G401 (cell line): Measurements from ENCODE around the gene HIF3A. TPM values are rescaled to one million over a fixed set of nuclear protein-coding genes. Genes with fewer than 3 reads are reported as not detected.
"Not testable (repeated sequence)": the region's sequence is repeated elsewhere in the genome, so short reads cannot be mapped to it uniquely, and the experiment has no call there.

Experiments used
- DNase-seq: peaks from one replicate; pipeline ENCODE4 v3.0.0-alpha.2; 2015; ENCODE audit warnings: low spot score
- in situ Hi-C: cut with HindIII; loops from 2 replicates; pipeline ENCODE4 v1.10.0; 2016; ENCODE audit warnings: low sequenced_read_pairs, mixed read lengths
- total RNA-seq: library from RNA; depleted of rRNA; stranded (reverse); fragments of >200 nt; shearing (Covaris generic); gene quantifications from 2 replicates; pipeline ENCODE4 v1.2.3, GENCODE V29; 2014; rRNA removed

HIF3A gene
- total RNA-seq, result not detected in 2 replicates

- in situ Hi-C loops, result no loop called here
- peak; percentile 24 for DNase-seq
Observed at GRCh38 chr19:46296722-46297461, at the start of gene HIF3A. TSS of gene HIF3A (plus strand) at chr19:46297042. CDS start at chr19:46297077, 35 bp downstream.

DNA sequence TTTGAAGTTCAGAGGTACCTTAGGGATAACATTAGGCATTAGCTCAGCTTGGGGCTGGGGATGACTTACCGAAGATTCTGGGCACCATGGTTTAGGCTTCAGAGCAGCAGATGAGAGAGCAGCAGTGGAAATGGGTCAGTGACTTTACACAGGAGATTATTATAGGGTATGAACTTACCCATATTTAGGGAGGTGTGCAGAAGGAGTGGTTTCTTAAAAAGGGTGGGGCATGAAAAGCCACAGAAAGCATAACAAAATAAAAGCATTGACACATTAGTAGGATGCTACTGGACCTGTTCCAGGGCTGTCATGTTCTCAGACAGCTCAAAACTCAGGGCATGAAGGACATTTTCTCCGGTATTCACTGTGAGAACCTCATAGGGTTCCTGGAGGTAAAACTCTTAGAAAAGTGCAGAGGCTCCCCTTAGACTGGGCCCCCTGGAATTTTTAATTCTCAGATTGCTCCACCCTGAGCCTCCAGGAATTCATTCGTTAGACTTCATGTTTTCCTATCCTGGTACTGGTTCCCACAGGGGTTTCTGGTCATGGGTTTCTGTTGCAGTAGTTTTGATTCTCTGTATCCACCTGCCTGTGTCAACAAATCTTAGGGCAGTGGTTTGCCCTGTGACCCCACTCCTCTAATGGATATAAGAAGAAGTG lies 46.6 kb upstream of the HIF3A start:
- in situ Hi-C loops, result no loop called here

DNA sequence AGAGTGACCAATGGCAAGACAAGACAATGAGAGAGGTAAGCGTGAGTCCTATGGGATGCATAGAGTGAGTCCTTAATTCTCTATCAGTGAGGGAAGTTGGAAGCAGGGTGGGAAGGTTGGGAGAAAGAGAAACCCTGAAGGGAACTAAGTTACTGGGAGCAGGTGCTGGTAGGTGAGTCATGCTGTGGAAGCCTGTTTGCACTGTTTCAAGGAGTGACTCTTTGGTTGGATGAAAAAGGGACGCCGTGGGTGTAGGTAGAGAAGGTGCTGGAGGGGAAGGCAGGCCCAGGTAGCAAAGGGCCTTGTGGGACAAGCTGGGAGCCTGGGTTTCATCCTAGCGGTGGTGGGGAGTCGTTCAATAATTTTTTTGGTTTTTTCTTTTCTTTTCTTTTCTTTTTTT lies 45.4 kb upstream of the HIF3A start:
- no peak for DNase-seq
- in situ Hi-C loops, result no loop called here

More for the DNA sequence above, 46.6 kb upstream of the HIF3A start:
- DNase-seq, result no peak

GRCh38 chr19:46254776-46255175 lies 42.1 kb upstream of the HIF3A start:
- in situ Hi-C loops, result no loop called here
- DNase-seq, result no peak

DNA sequence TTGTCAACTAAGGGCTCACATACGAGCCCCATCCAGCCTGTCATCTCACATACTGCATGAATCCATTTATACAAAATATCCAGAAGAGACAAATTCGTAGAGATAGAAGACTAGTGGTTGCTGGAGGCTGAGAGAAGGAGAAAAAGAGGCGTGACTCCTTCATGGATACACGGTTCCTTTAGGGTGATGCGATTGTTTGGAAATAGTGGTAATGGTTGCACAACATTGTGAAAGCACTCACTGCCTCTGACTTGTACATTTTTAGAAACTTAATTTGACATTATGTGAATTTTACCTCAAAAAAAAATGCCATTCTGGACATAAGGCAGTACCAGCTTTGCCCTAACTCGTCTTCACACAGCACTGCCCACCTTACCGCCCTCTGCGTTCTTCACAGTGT lies 40.0 kb upstream of the HIF3A start:
- DNase-seq, result no peak
- in situ Hi-C loops, result no loop called here

DNA sequence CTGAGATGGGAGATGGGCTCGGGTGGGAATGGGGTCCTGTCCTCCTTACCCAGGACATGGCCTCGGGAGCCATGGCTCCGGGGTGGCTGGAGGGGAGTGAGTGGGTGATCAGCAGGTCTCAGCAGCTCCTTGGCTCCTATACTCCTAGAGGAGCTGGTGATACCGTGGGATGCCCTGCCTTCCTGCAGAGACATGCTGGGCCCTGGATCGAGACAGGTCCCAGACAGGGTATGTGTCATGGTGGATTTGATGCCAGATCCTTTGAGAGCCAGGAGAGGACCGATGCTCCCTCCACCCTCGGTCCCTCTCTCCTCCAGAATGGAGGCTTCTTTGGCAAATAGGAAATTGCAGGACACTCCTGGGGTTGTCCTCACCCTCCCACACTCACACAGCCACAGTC lies 35.3 kb upstream of the HIF3A start:
- in situ Hi-C loops, DNase-seq: not testable (repeated sequence)

DNA sequence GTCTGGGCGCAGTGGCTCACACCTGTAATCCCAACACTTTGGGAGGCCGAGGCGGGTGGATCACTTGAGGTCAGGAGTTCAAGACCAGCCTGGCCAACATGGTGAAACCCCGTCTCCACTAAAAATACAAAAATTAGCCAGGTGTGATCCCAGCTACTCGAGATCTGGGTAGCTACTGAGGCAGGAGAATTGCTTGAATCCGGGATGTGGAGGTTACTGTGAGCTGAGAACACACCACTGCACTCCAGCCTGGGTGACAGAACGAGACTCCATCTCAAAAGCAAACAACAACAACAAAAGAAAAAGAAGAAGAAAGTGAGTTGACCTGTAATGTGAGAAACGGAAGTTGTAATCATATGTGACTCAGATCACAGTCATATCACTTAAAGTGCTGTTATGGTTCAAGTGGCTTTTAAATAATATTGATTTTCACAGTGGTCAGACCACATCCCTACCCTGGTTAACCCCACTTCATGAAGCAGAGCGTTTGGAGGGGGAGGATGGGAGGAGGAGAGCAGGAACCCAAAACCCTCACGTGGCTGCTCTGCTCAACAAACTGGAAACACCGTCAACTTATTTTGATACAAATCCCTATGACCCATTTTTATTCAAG lies 34.1 kb upstream of the HIF3A start:
- in situ Hi-C loops, DNase-seq: not testable (repeated sequence)

DNA sequence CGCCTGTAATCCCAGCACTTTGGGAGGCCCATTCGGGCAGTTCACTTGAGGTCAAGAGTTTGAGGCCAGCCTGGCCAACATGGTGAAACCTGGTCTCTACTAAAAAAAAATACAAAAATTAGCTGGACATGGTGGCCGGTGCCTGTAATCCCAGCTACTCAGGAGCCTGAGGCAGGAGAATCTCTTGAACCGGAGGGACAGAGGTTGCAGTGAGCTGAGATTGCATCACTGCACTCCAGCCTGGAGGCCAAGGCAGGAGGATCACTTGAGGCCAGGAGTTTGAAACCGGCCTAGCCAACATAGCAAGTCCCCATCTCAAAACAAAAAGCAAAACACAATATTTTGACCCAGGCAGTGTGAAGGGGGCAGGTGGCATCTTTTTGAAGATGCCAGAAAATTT lies 32.0 kb upstream of the HIF3A start:
- DNase-seq, in situ Hi-C loops: not testable (repeated sequence)

DNA sequence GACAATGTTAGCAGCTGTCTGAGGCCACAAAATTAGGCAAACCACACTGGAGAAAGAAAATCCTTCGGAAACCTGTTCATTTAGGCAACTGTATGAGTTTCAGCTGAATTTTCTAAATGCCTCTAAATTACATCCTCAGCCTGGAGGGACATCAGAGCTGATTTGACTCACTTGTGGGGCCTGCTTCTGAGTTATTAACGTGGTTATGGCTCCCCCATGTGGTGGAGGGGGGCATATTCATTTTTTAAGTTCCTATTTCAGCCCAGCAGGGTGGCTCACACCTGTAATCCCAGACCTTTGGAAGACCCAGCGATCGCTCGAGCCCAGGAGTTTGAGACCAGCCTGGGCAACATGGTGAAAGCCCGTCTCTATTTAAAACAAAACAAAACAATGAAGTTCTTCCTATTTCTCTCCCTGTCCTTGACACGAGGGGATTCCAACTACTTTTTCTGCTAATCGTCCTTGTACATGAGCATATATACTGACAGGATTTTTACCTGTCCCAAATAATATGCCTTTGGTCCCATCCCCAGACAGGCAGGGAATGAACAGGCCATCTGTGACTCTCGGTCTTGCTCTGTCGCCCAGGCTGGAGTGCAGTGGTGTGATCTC lies 31.5 kb upstream of the HIF3A start:
- in situ Hi-C loops, result no loop called here

DNA sequence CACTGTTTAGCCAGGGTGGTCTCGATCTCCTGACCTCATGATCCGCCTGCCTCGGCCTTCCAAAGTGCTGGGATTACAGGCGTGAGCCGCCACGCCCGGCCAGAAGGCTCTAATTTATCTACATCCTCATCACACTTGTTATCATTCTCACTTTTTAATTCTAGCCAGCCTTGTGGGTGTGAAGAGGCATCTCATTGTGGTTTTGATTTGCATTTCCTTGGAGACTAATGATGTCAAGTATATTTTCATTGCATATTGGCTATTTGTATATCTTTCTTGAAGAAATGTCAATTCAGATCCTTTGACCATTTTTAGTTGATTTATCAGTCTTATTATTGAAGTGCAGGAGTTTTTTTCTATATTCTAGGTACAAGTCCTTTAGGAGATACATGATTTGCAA lies 27.7 kb upstream of the HIF3A start:
- in situ Hi-C loops, result no loop called here
- DNase-seq, result no peak

More for the DNA sequence above, 31.5 kb upstream of the HIF3A start:
- DNase-seq, result peak; percentile 49

- no peak for DNase-seq
- in situ Hi-C loops, result no loop called here
Observed at GRCh38 chr19:46270521-46271256, 26.2 kb upstream of the HIF3A start.

- no peak for DNase-seq
- in situ Hi-C loops, result no loop called here
Observed at GRCh38 chr19:46271481-46272197, 25.2 kb upstream of the HIF3A start.

DNA sequence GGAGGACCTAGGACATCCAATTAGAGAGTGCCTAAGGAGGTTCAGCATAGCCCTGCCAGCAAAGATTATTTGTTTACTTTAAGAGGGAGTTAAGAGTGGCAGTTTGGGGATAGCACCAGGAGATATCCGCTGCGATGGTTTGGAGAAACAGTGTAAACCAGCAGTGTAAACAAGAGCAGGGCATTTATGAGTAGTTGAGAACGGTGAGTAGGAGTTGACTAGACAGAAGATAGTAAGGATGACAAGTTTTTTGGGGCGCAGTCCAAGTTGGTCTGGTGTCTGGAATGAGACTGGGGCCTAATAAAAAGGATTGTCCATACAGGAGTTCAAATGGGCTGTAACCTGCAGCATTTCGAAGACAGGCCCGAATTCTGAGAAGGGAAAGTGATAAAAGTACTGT lies 22.9 kb upstream of the HIF3A start:
- DNase-seq, in situ Hi-C loops: not testable (repeated sequence)

GRCh38 chr19:46279177-46279576 lies 17.7 kb upstream of the HIF3A start:
- in situ Hi-C loops, result no loop called here
- DNase-seq, result no peak

DNA sequence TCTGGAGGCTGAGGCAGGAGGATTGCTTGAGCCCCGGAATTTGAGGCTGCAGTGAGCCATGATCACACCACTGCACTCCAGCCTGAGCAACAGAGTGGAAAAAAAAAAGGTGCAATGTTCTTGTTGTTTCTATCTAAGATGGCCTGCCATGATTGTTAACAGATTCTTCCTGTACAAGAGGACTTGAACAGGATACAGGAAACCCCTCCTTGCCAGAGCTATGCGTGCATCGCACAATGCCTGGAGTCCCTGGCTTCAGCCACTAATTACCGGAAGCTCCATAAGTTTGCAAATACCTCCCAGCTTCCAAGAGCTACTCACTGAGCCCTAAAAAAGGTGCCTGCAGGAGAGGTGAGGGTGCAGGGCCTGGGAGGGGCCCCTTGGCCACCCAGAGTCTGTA lies 13.1 kb upstream of the HIF3A start:
- no peak for DNase-seq
- in situ Hi-C loops, result no loop called here

DNA sequence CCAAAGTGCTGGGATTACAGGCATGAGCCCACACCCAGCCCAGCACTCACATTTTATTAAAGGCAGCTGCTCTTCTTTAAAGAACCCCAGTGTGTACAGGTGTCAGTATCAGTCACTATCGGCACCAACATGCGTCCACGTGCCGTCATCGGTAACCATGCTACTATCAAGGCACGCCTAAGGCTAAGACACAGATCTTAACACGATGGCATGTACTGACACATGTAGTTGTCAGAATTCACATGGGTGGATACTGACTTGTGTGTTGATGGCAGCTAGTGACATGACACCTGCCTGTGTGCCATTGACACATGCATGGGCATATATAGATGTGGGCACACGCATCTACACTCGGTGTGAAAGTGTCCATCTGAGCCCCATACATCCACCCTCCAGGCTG lies 12.2 kb upstream of the HIF3A start:
- in situ Hi-C loops, result no loop called here
- no peak for DNase-seq

GRCh38 chr19:46287585-46287984 lies 9.3 kb upstream of the HIF3A start:
- in situ Hi-C loops, result no loop called here
- DNase-seq, result no peak

DNA sequence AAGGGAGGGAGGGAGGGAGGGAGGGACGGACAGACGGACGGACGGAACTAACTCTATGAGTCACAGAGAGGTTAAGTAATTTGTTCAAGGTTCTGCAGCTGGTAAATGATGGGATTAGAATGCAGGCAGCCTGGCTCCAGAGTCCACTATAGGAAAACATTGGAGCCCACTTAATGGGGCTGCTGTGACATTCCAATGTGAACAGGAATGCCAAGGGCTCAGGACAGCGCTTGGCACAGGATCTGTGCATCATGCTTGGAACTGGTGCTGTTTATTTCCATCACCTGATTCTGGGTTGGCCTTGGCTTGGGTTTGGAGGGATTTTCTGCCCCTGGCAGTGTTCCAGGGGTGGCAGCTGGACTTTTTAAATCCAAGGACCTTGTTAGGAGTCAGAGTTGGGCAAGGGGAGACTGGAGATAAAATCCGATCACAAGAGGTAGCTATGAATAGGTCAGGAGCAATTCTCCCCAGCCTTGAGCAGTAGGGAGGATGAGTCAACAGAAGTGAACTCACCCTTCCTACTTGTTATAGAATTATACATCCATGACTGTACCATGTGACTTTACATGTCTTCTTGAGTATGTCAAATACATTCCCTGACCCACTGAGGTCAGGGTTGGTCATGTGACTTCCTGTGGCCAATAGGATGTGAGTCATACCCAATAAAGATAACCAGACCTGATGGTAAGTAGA lies 7.8 kb upstream of the HIF3A start:
- in situ Hi-C loops, result no loop called here
- no peak for DNase-seq
